Erythroblast (primary cell): ENCODE measurements around the gene CTXN1.

Source experiments
- GATA1 ChIP-seq: IDR thresholded peaks from 2 replicates; pipeline ENCODE4 v1.6.1; 2011; ENCODE audit warnings: low read depth, mild to moderate bottlenecking, control low read depth, low read length, moderate library complexity
- POLR2A ChIP-seq: IDR thresholded peaks from 2 replicates; pipeline ENCODE4 v1.6.1; 2011; ENCODE audit warnings: mild to moderate bottlenecking, low read length

DNA sequence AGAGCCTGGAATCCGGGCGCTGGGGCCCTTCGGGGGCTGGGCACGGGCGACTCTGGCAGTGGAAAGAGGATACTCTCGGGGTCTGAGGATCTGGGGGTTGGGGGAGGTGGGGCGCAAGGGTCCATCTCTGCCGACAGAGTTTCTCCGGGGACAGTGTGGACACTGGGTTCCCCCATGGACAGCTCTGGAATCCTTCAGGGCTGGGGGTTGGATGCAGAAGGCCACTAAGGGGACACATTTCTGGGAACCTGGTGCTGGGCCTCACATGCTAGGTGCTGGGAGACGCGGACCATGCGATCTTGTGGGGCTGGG, 9.0 kb downstream of the CTXN1 start:
- TF ChIP-seq POLR2A (no peak), GATA1 (no peak)
